Inferior parietal cortex (tissue), 1 donor: ENCODE data around the gene PARD6B.
"Not testable (repeated sequence)": the region's sequence is repeated elsewhere in the genome, so short reads cannot be mapped to it uniquely, and the experiment has no call there.

Source experiments
- DNase-seq: peaks from one replicate; pipeline ENCODE4 v3.0.0-alpha.2; 2016; ENCODE audit errors: extremely low spot score

PARD6B gene

GRCh38 chr20:50799176-50799889 is 68.0 kb downstream of the PARD6B start:
- no peak for DNase-seq

- DNase-seq: no peak
These were observed 68.6 kb downstream of the PARD6B start for GRCh38 chr20:50799890-50800550.

GRCh38 chr20:50800986-50801746 is 69.8 kb downstream of the PARD6B start:
- DNase-seq: not testable (repeated sequence)

GRCh38 chr20:50801747-50802125 is 70.4 kb downstream of the PARD6B start:
- DNase-seq: no peak

- no peak for DNase-seq
These were observed 70.9 kb downstream of the PARD6B start for GRCh38 chr20:50802289-50802688.

GRCh38 chr20:50804437-50805348 is 73.3 kb downstream of the PARD6B start:
- DNase-seq: no peak

DNA sequence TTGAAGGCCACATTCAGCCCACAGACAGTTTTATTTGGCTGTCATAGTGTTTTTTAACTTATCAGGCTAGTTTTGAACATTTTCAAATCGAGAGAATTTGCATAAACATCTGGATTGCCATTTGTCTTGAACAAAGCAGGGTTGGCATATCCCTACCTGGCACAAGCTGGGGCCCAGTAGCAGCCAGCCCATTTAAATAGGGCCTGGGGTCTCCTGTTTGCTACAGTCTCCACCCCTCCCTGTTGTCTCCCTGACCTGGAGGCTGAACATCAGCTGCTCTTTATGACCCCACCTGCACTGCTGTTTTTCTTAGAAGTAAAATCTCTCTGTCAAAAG is 73.9 kb downstream of the PARD6B start:
- DNase-seq: no peak

DNA sequence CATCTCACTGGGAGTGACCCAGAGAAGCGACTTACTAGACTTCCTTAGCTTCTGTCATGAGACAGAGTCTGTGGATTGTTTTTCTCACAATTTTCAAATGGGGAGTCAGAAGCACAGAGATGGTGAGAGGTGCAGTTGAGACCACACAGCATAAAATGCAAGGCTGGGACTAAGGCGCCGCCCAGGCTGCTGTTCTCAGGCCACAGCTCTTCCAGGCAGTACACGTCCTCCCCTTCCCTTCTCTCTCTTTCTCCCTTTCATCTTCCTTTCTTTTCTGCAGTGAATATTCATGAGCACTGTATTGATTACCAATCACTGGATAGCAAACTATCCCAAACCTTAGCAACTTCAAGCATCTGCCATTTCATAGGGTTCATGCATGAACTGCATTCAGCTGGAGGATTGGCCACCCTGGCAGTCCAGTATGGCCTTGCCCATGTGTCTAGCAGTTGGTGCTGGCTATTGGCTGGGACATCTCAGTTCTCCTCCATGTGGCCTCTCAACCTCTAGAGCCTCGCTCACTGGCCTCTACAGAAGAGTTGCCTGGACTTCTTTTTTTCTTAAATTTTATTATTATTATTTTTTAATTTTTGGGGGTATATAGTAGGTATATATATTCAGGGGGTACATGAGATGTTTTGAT is 74.9 kb downstream of the PARD6B start:
- DNase-seq: no peak
